ENCODE data around the gene ERGIC1. TPM values are rescaled to one million over a fixed set of nuclear protein-coding genes. Genes with fewer than 3 reads are reported as not detected.

The ERGIC1 gene
- total RNA-seq, 1 donor from 2014 or later: 118 TPM

DNA sequence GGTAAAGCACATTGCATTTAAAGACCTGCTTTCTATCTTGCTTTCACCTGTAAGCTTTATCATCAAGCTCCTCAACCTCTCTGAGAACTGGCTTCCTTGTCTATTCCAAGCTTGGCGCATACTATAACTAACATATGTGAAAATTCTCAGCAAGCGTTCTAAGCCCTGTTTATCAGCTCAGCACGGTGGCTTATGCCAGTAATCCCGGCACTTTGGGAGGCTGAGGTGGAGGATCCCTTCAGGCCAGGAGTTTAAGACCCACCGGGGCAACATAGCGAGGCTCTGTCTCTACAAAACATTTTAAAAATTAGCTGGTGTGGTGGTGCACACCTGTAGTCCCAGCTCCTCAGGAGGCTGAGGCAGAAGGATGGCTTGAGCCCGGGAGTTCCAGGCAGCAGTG is 147.9 kb downstream of the ERGIC1 start:
- DNase-seq (ENCODE audit: low spot score): no peak

DNA sequence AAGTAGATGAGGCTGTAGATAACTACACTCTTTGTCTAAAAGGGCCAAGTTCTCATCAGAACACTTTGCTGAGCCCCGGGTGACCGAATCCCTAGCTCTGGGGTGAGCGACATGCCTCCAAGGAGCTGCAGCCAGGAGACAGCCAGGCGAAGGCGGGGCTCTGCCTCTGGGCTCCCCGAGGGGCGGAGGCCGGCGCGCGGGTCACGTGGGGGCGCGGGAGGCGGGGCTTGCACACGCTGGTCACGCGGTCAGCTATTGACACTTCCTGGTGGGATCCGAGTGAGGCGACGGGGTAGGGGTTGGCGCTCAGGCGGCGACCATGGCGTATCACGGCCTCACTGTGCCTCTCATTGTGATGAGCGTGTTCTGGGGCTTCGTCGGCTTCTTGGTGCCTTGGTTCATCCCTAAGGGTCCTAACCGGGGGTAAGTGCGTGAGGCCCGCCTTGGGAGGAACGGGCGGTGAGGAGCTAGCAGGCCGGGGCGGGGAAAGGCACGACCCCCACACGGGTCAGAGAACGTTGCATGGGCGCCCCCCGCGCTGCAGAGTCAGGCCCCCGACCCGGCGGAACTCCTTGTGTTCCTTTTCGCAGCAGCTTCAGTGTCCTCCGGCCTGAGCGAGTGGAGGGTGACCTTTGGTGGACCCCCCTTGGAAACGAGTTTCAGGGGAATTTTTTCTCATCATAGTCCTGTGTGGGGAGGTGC is 149.6 kb downstream of the ERGIC1 start, which contains the start of gene ATP6V0E1:
Gene ATP6V0E1, plus strand, starts transcription at position 230 of the 702 bp plus-strand sequence. Its CDS starts 90 bp downstream, at position 320.
- peak; percentile 96 for DNase-seq (ENCODE audit: low spot score)

- DNase-seq (ENCODE audit: low spot score): peak; percentile 58
These were observed 150.3 kb downstream of the ERGIC1 start for GRCh38 chr5:172984244-172984953.

DNA sequence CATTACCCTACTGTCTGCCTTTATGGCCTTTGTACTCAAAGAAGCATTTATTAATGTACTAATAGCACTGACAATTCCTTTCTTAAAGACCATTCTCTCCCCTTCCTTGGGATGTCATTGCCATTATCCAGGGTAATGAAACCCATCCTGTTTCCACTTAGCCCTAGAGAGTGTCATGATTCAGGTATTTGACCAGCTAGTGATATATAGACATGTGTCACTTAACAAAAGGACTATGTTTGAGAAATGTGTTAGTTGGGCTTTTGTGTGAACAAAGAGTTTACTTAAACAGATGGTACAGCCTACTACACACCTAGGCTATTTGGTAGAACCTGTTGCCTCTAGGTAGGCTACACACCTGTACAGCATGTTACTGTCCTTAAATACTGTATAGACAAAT is 151.5 kb downstream of the ERGIC1 start:
- no peak for DNase-seq (ENCODE audit: low spot score)

DNA sequence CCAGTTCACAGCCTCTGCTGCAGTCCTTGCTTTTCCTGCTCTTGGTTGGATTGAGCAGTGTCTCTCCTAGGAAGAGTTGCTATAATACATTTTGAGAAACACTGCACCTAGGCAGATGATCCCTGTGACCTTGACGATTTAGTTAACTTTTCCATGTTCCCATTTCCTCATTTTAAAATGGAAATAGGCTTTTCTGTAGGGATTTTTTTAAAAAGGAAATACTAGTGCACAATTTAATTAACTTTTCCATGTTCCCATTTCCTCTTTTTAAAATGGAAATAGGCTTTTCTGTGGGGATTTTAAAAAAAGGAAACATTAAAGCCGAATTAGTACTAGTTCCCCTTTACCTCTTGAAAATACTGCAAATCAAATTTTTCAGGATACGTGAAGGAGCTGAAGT is 154.2 kb downstream of the ERGIC1 start:
- no peak for DNase-seq (ENCODE audit: low spot score)

- no peak for DNase-seq (ENCODE audit: low spot score)
These were observed 156.7 kb downstream of the ERGIC1 start for GRCh38 chr5:172990776-172991175.

DNA sequence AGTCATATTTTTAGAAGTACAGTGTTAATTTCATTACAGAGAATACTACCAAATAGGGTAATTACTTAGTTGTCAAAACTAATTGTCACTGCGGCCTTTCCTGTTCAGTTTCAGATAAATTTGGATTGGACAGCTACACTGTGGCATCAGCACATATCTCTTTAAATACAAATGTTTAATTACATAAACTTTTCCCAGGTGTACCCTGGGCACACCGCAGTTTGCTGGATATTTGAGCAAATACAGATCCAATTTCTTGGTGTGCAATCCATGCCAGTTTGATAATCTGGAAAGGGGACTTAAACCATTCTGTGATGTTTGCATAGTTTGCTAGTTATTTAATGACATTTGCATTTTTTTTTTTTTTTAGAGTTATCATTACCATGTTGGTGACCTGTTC is 160.4 kb downstream of the ERGIC1 start:
- DNase-seq (ENCODE audit: low spot score): no peak

- DNase-seq (ENCODE audit: low spot score): no peak
These were observed 165.4 kb downstream of the ERGIC1 start for GRCh38 chr5:172999372-172999973.

DNA sequence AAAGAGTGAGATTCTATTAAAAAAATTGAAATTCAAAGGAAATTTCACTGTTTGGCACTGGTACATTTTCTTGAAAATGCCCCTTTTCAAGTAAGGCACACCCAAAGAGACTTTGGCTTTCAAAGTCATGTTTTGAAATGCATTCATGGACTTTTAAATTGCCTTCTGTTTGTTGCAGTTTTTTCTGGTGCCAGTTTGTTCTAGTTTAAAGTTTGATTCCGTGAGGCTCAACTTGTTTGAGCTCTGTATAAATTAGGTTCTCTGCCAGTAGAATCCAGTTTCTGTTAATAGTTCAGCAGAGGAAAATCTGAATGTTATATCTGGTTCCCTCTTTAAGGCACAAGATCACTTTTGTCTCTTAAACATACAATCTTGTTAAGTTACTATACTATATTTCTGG is 165.9 kb downstream of the ERGIC1 start:
- DNase-seq (ENCODE audit: low spot score): no peak

GRCh38 chr5:173001229-173001841 is 167.3 kb downstream of the ERGIC1 start:
- no peak for DNase-seq (ENCODE audit: low spot score)

Other genes starting within 250 kb of the ERGIC1 start
- 27.9 TPM for gene NEURL1B, start 193.0 kb upstream of the ERGIC1 start, total RNA-seq
- gene DUSP1, start 63.1 kb upstream of the ERGIC1 start, total RNA-seq: 240 TPM
- 26.0 TPM for gene RPL26L1, start 125.2 kb downstream of the ERGIC1 start, total RNA-seq
- gene ATP6V0E1, start 149.5 kb downstream of the ERGIC1 start, total RNA-seq: 260 TPM
- 34.6 TPM for gene CREBRF, start 222.1 kb downstream of the ERGIC1 start, total RNA-seq

All from mucosa of gallbladder (tissue), 1 donor.